D721Med (cell line): Measurements from ENCODE around the gene SHLD1.

Experiments
- DNase-seq: peaks from one replicate; pipeline ENCODE4 v3.0.0; 2011; ENCODE audit warnings: low spot score; ENCODE audit not compliant: insufficient read length
- FAIRE-seq: peaks from 2 replicates; lab custom pipeline; 2011; peaks lifted over from hg19 to GRCh38; lab: Jason Lieb, UNC
- CTCF ChIP-seq: IDR thresholded peaks from 2 replicates; pipeline ENCODE4 v1.5.1; 2012; ENCODE audit warnings: mild to moderate bottlenecking, control low read depth; ENCODE audit not compliant: insufficient read depth; ENCODE audit errors: missing control alignments

Gene SHLD1

GRCh38 chr20:5848711-5849505, 98.7 kb downstream of the SHLD1 start:
- no peak for TF ChIP-seq CTCF
- FAIRE-seq (no peak), DNase-seq (no peak)

- TF ChIP-seq CTCF: no peak
- FAIRE-seq (no peak), DNase-seq (no peak)
These were observed 105.7 kb downstream of the SHLD1 start for GRCh38 chr20:5855939-5856338.

- TF ChIP-seq CTCF: no peak
- FAIRE-seq (no peak), DNase-seq (no peak)
These were observed 109.4 kb downstream of the SHLD1 start for GRCh38 chr20:5859608-5860007.

- DNase-seq (no peak), FAIRE-seq (no peak)
- TF ChIP-seq CTCF: no peak
These were observed 112.5 kb downstream of the SHLD1 start for GRCh38 chr20:5862703-5863039.

- FAIRE-seq: no peak
- no peak for TF ChIP-seq CTCF
- DNase-seq: no peak
These were observed 113.0 kb downstream of the SHLD1 start for GRCh38 chr20:5863040-5863833.

GRCh38 chr20:5864428-5864827, 114.2 kb downstream of the SHLD1 start:
- DNase-seq (no peak), FAIRE-seq (no peak)
- no peak for TF ChIP-seq CTCF

- FAIRE-seq (no peak), DNase-seq (no peak)
- no peak for TF ChIP-seq CTCF
These were observed 114.8 kb downstream of the SHLD1 start for GRCh38 chr20:5864873-5865587.
